ENCODE measurements around the gene PAK6.

DNA sequence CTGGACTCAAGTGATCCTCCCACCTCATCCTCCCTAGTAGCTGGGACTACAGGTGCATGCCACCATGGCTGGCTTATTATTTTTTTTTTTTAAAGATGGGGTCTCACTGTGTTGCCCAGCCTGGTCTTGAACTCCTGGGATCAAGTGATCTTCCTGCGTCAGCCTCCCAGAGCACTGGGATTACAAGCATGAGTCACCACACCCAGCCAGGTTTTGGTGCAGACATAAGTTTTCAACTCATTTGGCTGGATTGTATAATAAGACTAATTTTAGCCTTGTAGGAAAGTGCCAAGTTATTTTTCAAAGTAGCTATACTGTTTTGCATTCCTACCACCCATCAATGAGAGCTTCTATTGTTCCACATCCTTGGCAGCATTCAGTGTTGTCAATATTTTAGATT lies 45.9 kb upstream of the PAK6 start:
- TF ChIP-seq, protein P1, sequence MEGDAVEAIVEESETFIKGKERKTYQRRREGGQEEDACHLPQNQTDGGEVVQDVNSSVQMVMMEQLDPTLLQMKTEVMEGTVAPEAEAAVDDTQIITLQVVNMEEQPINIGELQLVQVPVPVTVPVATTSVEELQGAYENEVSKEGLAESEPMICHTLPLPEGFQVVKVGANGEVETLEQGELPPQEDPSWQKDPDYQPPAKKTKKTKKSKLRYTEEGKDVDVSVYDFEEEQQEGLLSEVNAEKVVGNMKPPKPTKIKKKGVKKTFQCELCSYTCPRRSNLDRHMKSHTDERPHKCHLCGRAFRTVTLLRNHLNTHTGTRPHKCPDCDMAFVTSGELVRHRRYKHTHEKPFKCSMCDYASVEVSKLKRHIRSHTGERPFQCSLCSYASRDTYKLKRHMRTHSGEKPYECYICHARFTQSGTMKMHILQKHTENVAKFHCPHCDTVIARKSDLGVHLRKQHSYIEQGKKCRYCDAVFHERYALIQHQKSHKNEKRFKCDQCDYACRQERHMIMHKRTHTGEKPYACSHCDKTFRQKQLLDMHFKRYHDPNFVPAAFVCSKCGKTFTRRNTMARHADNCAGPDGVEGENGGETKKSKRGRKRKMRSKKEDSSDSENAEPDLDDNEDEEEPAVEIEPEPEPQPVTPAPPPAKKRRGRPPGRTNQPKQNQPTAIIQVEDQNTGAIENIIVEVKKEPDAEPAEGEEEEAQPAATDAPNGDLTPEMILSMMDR (IDR thresholded peaks at IDR 0.05; ENCODE audit: low read depth, low read length, poor library complexity, severe bottlenecking), result no peak
- no peak for TF ChIP-seq EZH2phosphoT487 (IDR thresholded peaks at IDR 0.05; ENCODE audit: borderline replicate concordance, low read length)
